ENCODE measurements around the gene PREP.

The PREP gene

DNA sequence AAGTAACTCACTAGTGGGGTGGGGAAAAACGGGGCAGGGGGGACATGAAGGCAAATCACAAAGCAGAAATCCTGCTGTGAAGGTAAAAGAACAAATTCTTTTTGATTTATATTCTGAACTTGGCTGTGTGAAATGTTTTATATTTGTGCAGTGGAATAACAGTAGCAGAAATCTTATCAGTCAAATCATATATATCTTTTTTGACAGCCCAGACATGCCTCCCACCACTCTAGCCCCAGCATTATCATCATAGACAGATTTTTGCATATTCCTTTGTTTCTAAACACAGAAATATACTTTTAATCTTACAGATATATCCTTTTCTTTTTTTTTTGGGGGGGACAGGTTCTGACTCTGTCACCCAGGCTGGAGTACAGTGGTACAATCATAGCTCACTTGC lies 97.4 kb downstream of the PREP start:
- DNase-seq (ENCODE audit: low read depth), result no peak

DNA sequence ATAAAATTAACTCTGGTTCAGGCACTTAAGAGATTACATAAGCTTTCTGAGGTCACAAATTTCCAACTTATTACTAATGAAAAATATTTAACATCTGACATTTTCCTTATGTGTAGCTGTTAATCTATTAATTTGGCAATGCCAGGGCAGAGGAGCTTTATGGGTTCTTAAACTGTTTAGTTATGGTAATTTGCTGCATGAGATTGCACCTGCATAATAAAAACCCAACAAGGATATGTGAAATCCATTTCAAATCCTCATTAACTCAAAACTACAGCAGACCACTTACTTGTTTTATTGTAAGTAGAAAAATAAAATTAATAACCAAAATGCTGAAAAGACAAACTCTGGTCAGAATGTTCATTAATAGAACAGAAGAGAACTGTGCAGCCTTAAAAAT lies 98.1 kb downstream of the PREP start:
- no peak for DNase-seq (ENCODE audit: low read depth)

DNA sequence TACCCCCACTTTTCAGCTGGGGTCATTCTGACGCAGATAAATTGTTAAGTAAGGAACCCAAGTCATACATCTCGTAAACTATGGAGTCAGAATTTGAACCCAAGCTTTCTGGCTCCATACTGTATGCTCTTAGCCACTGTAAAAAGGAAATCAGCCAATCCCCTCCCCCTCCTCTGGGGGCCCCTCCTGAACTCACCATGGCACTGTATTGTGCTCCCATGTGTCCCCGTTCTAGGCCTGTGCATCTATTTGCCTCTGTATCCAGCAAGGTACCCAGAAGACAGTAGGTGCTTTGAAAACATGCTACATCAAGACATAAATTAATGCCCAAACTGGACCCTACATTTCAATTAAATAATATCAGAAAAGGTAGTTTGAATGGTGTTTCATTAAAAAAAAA lies 98.5 kb downstream of the PREP start:
- no peak for DNase-seq (ENCODE audit: low read depth)

DNA sequence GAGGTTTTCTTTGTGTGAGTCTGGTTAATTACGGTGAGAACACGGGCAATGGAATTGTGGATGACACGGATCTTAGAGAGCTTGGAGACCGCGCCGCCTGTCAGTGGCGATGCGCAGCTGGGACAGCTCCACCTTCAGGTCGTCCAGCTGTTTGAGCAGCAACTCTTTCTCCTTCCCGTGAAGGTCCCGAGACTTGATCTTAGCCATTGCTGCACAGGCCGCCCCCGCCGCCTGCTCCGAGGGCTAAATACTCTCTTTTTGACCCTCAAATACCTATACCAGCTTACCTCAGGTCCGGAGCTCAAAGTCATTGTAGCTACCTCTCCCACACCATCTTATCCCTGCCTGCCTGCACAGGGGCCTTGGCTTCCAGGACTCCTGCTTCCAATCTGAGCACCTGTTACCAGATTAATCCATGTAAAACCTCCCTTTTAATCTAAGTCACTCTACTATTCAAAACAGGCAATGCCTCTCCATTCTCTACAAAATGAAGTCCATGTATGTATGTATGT lies 100.2 kb downstream of the PREP start:
- DNase-seq (ENCODE audit: low read depth), result no peak

- DNase-seq (ENCODE audit: low read depth), result no peak
Observed at GRCh38 chr6:105301756-105302616, 100.9 kb downstream of the PREP start.

DNA sequence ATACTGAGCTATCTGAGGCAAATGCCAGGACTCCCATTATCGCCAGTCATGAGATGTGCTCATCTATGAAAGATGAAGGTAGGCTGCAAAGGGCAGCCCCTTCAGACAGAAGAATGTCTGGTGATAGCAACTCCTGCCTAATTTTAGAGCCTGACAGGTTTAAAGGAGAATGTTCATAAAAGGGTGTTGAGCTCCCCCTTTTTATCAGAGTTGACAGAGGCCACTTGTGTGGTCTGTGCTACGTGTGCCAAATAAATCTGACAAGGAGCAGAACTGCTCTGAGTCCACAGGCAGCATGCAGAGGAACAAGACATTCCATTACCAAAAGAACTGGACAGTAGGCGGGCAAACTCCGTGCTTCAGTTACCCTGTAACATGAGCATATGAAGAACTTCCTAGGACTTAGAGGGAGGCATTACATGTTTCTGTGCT lies 101.8 kb downstream of the PREP start:
- no peak for DNase-seq (ENCODE audit: low read depth)

DNA sequence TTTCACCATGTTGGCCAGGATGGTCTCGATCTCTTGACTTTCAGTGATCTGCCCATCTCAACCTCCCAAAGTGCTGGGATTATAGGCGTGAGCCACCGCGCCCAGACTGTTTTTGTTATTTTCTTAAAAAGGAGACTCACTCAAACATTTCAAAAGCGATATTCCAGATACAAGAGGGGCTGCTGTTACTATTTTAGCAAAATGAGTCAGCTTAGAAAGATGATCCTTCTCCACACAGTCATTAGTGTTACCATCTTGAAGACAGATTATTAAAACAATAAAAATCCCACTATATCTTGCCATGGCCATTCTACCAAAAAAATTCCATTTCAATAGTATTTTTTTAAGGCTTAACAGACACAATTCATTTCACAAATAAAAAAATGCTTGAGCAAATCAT lies 102.8 kb downstream of the PREP start:
- no peak for DNase-seq (ENCODE audit: low read depth)

DNA sequence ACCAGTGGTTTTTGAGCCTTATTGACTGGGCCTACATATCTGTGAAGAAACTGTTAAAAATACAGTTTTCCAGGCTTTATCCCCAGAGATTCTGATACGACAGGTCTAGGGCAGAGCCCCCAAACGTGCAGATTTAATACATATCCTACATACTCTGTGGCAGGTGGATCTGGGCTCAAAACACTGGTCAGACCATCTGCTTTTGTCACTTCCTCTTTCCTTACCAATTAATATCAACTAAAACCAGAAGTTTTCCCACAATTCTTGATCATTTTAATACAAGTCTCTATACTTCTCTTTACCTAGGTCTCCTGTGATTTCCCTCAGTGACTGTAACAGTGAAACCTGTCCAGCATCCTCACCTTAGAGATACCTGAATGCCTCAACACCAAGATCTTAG lies 108.8 kb downstream of the PREP start:
- DNase-seq (ENCODE audit: low read depth), result no peak

DNA sequence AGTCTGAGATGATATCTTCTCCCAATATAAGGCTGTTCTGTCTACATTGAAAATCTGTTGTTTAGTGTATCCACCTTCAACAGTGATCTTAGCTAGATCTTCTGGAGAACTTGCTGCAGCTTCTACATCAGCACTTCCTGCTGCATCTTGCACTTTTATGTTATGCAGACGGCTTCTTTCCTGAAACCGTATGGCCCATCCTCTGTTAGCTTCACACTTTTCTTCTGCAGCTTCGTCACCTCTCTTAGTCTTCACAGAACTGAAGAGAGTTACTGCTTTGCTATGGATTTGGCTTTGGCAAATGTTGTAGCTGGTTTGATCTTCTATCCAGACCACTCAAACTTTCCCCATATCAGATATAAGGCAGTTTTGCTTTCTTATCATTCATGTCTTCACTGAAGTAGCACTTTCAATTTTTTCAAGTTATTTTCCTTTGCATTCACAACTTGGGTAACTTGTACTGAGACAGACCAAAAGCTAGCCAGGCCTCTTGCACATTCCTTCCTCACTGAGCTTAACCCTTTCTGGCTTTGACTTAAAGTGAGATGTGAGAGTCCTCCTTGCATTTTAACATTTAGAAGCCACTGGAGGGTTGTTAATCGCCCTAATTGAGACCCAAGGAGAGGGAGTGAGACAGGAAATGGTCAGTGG lies 110.1 kb downstream of the PREP start:
- no peak for DNase-seq (ENCODE audit: low read depth)

- DNase-seq (ENCODE audit: low read depth), result no peak
Observed at GRCh38 chr6:105291525-105291924, 111.4 kb downstream of the PREP start.

DNA sequence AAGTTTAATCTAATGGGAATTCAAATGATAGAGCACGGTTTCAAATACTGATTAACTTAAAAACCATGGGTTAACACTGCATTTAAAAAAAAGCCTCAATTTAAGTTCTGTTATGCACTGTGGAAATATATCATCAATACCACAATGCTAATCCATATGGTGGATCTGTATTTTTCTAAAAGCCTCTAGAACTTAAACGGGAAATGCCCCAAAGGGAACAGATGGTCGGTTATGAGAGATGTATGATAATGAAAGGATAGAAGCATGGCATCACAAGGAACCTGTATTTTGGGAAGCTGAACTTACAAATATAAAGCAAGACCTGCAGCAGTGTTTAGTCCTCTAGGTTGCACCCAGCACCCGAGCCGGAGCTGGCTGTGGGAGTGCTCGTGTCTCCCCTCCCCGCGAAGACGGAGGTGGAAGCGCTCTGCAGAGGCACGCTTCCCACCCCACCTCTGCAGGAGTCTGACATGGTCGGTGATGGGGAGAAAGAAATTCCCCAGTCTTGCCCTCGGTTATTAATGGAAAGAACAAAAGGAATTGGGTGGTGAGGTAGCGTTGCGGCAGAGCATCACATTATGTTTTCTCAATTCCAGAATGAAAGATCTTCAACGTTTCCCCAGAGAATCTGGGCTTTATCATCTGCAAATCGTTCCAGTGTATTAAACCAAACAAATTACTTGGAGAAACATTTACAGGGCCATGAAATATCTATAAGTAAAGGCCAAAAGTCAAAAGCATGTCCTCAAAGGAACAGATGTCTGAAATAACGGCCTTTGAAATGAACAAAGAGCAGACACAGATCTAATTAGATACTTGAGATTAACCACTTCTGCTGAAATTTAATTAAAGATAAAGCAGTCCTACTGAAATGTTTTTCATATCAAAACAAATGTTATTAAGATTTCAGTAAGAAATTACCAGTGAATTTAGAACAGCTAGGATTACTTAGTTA lies 120.0 kb downstream of the PREP start:
- DNase-seq (ENCODE audit: low read depth), result no peak

GRCh38 chr6:105280033-105280432 lies 122.8 kb downstream of the PREP start:
- no peak for DNase-seq (ENCODE audit: low read depth)

GRCh38 chr6:105279463-105279862 lies 123.4 kb downstream of the PREP start:
- no peak for DNase-seq (ENCODE audit: low read depth)

GRCh38 chr6:105278813-105279212 lies 124.1 kb downstream of the PREP start:
- DNase-seq (ENCODE audit: low read depth), result no peak

DNA sequence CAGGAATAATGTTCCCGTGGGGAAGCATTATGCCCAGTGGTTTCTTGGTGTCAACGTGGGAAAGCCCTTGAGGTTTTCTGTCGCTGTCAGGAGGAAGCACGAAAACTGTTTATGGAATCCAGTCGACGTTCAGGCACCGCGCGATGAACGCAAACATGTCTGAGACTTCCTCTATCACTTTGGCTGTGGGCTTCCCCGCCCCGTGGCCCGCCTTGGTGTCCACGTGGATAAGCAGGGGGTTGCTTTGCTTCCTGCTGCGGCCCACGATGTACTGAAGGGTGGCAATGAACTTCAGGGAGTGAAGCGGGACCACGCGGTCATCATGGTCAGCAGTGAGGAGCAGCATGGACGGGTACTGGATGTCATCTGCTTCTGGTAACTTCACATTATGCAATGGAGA lies 124.8 kb downstream of the PREP start:
- DNase-seq (ENCODE audit: low read depth), result no peak

GRCh38 chr6:105276374-105276773 lies 126.5 kb downstream of the PREP start:
- no peak for DNase-seq (ENCODE audit: low read depth)

- no peak for DNase-seq (ENCODE audit: low read depth)
Observed at GRCh38 chr6:105275542-105275941, 127.3 kb downstream of the PREP start.

GRCh38 chr6:105274678-105275077 lies 128.2 kb downstream of the PREP start:
- no peak for DNase-seq (ENCODE audit: low read depth)

GRCh38 chr6:105273589-105273988 lies 129.3 kb downstream of the PREP start:
- DNase-seq (ENCODE audit: low read depth), result no peak

DNA sequence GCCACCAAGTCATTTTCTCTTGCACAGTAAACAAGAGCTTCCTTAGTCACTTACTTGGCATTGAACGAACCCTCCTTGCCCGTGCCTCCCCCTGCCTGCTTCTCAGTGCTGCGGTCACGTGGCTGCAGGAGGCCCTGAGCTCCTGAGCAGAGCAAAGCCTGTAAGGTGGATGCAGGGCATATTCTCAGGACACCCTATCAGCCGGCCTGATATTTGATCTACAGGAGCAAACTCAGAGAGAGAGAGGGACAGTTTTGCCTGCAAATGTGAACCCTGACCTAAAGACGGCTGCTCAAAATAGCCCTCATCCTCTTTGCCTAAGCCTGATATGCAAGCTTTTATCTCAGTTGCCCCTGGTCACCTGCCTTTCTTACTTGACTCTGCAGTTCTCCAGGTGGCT lies 130.1 kb downstream of the PREP start:
- no peak for DNase-seq (ENCODE audit: low read depth)

DNA sequence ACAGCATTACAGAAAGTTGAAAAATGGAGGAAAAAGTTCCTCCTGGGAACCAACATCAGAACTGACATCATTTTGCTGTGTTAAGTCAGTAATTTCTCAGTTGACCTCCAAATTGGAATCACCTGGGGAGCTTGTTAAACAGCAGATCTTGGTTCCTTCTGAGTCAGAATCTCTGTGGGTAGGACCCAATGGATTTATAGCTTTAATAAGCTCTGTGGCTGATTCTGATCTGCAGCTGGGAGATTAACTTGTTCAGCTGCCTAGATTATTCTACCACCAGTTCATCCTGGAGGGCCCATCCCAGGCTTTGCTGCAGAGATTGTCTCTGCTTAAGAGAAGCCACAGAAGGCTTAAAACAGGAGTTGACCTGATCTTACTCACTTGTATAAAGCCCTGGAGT lies 132.4 kb downstream of the PREP start:
- no peak for DNase-seq (ENCODE audit: low read depth)

DNA sequence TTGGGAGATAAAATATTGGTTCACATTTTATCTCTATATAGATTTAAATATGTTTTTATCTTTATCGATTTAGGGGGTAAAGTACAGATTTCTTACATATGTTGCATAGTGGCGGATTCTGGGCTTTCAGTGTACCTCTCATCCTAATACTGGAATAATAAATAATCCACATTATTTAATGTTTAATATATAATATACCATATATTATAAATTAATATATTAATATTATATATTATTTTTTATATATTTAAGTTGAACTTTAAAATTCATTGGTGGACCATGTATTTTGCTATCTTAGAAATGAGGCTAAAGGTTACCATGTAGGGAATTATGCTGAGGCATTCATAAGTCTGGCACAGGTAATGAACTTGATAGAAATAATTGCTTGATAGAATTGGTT lies 133.5 kb downstream of the PREP start:
- DNase-seq (ENCODE audit: low read depth), result no peak
